Measurements from ENCODE around the gene USPL1.
A peak's percentile ranks its signal among the peaks of the same experiment; 100 is the strongest.
"Not testable (repeated sequence)": the region's sequence is repeated elsewhere in the genome, so short reads cannot be mapped to it uniquely, and the experiment has no call there.

USPL1 gene

DNA sequence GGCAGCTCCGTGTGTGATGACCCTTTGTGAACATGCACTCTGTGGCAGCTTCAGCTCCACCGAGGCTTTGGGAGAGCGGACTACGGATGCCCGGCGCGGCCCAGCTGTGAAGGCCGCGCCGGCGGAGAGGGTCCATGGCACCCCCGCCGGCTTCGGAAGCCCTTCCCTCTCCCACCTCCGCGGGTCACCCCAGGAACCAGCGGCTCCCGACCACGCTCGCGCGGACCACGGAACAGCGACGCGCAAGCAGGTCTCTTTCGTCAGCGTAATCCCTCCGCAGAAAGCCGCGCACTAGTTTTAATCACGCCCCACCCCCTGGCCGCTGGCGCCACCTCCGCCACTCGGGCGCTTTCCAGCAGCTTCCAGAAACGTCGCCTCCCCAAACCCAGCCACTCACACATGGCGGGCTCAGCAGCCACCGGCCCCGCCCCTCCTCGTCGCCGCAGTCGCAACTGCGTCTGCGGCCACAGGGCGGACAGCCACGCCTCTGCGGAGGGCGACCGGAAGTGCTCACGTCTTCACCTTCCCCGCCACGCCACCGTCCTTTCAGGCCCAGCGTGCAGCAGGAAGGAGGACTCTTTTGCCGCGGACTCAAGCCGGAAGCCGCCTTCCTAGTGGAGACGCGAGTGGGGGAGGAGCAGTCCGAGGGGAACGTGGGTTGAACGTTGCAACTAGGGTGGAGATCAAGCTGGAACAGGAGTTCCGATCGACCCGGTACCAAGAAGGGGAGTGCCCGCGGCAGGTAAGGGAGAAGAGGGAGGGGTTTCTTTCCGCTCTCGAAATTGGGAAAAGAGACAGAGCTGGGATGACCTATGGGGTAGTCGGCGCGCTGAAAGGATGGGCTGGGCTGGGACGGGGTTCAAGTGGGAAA is at the start of gene USPL1:
USPL1 (plus strand) TSS at position 606 of the 871 bp plus-strand sequence. CDS start 3,221 bp downstream, outside the sequence.
- DNase-seq (ENCODE audit: low spot score): peak; percentile 97

DNA sequence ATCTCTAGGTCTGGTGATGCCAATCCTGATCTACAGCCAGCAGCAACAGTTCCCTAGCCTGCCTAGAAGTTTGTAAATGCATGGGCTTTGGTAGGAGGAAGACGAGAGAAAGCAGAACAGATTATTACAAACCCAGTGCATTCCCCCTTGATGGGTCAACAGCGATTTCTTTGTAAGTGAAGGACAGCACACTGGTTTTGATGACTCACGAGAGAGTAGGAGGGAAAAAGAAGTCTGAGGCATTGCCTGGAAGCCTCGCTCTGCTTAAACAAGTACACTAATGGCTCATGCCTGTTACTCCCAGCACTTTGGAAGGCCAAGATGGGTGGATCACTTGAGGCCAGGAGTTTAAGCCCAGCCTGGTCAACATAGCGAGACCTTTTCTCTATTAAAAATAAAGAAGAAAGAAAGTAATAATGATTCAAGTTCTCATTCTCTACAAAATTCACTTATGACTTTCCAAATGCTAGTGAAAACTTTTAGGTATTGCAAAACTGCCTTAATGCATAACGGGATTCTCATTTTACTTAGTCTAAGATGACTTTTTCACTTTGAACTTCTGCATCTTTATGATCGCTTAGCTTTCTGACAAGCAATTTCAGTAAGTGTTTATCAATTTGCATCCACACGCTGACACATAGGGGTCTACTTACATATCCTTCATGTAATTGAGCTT is 47.7 kb upstream of the USPL1 start:
- DNase-seq (ENCODE audit: low spot score): peak; percentile 67

DNA sequence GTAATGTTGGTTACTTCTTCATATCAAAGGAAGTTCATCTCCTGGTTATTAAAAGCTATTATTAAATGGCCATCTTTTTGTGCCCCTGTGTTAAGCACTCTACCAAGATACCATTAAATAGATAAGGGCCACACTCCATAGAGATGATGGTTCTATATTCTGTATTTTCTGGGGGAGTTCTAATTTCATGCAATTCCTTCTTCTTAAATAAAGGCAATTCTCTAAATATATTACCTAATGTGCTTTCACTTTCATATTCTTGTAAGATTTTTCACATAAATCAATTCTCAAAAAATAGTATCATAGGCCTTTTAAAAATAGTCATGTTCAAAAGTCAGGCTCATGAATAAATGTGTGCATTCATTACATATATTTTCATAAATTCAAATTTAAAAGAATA is 47.0 kb upstream of the USPL1 start:
- no peak for DNase-seq (ENCODE audit: low spot score)

DNA sequence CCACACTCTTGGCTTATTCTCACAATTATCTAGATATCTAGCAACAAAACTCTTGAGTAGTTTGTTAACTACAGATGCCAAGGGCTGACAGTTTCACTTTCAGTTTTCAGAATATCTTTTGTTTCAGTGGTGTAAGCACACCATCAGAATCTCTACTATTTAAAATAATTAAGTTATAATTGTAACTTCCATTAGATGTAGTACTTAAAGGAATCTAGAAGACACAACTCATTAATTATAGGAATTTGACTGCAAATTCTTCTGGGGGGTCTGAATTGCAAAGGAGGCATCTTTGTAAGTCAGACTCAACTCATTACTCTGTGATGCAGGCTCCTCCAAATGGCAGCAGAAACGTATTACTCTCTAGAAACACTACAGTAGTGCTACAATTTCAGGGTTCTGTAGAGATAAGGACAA is 44.9 kb upstream of the USPL1 start:
- peak; percentile 87 for DNase-seq (ENCODE audit: low spot score)

DNA sequence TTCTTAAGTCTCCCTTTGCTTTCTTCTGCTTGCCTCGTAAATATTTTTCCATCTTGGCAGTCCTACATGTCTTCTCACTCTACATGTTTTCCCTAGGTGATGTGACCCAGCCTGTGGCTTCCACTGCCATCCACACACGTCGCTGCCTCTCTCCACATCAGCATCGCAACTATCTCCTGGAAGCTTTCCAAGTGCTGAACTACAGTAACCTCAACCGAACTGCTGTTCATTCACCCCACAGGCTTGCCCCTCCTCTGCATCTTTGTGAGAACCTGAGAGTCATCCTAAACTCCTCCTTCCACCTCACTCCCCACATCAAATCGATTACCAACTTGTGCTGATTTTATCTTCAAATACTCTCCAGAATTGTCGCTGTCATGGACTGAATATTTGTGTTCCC is 41.2 kb upstream of the USPL1 start:
- peak; percentile 11 for DNase-seq (ENCODE audit: low spot score)

DNA sequence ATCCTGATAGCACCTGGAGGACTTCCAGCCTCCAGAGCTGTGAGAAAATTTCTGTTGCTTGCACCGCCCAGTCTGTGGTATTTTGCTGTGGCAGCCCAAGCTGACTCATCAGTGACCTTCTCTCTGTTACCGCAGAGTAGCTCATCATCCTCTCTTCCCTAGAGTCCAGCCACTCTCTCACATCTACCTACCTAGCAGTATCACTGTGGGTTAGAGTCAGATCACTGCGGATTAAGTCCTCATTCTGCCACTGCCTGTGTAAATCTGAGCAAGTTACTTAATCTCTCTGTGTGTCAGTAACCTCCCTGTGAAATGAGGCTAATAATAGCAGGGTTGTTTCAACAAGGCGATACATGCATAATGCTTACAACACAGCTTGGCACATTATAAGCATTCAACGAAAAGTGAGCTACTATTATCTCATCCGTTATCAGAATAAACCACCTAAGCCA is 40.3 kb upstream of the USPL1 start:
- DNase-seq (ENCODE audit: low spot score): no peak

DNA sequence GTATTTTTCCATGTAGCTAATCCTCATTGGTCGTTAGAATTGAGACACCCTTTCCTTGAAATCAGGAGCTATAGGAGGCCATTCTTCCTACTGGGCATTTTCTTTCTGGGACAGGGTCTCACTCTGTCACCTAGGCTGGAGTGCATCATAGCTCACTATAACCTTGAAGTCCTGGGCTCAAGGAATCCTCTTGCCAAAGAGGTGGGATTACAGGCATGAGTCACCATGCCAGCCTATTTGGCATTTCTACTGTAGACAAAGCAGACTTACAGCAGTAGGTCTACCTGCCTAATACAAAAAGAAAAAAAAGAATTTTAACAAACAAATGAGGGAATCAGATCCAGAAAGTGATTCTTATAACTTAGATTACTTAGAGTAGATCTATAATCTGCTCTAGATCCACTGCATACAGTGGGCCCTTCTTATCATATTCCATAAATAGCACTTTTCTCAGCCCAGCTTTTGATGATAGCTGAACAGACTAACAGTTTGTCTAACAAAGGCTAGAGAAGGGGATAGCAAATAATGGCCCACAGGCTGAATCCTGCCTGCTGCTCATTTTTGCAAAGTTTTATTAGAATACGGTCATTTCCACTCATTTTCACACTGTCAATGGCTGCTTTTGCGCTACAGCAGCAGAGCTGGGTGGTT is 36.7 kb upstream of the USPL1 start:
- DNase-seq (ENCODE audit: low spot score): no peak

DNA sequence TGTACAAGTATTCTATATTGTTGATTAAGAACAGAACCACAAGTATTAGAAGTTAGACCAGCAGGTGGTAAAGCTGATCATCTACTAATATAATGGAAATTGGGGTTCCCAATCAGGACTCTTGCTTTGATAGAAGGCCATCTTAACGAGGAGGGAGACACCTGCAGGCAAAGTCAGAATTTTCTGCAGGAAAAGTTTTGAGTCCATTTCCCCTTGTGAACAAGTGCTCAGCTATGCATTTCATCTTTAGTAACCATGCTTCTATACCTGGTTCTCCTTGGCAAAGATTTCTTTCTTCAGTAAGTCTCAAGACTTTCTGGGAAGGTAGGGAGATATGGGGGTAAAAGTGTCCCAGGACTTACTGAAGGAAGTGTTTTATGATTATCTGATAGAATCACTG is 36.1 kb upstream of the USPL1 start:
- DNase-seq (ENCODE audit: low spot score): peak; percentile 13

DNA sequence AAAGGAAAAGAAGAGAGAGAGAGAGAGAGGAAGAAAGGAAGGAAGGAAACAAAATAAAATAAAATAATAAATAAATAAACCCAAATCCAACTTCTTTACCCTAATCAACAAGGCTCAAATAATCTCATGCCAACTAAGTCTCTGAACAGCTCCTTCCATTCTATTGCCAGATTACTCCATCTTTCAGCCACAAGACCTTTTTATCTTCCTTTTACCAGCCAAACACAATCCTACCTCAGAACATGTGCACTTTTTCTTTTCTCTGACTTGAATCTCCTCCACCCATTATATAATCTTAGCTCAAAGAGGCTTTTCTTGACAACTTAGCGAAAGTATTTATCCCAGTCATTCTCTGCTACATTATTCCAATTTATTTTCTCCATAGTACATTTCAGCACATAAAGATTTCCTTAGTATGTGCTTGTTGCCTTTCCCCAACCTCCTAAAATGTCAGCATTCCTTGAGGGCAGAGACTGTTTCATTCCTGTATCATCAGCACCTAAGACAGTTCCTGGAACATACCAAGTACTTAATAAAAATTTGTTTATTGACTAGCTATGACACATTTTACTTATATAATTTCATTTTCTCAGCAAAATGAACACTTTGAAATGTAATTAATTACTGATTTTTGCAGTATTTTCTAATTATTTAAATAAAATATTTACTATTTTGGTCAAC is 33.5 kb upstream of the USPL1 start:
- DNase-seq (ENCODE audit: low spot score): no peak

DNA sequence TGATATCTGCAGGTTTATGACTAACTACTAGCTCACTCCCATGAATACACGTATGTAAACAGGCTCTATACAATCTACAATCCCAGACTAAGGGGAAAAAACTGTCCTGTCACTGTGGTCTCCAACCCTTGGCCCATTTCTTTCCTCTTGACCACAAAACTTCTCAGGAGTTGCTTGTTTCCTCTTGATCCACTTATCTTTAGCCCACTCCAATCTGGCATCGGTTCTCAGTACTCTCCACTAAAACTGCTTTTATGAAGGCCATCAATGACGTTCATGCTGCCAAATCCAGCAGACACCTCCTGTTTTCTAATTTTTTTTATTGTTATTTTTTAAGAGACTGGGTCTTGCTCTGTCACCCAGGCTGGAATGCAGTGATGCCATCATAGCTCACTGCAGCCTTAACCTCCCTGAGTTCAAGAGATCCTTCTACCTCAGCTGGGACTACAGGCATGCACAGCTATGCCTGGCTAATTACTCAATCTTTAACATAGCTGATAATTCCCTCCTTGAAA is 31.9 kb upstream of the USPL1 start:
- DNase-seq (ENCODE audit: low spot score): no peak

DNA sequence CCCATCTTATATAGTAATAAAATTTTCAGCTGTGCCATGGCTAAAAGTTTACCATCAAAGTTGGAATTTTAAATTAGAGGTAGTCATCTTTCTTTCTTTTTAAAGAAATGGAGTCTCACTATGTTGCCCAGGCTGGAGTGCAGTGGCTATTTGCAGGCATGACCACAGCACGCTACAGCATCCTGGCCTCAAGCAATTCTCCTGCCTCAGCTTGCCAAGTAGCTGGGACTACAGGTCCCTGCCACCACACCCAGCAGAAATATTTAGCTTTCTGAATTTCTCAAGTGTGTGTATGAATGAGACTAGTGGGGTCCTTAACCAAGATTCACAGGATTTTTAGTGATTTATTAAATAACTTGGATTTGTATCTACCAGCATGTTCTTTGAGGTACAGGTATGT is 30.5 kb upstream of the USPL1 start:
- no peak for DNase-seq (ENCODE audit: low spot score)

DNA sequence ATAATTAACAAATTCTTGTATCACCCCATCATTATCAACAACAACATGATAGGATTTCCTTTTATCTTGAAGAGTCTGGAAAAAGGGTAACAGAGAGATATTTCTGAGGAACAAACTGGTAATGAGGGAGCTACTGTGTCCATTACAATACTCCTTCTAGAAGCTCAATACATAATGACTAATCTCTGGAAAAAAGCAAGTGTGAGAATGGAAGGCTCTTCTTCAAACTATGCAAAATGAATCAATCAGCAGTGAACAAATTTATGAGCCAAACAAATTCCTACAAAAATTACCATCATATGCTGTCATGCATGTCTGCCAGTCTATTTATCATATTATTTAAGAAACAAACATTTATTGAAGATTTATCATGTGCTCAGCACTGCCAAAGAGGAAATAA is 30.0 kb upstream of the USPL1 start:
- DNase-seq (ENCODE audit: low spot score): no peak

DNA sequence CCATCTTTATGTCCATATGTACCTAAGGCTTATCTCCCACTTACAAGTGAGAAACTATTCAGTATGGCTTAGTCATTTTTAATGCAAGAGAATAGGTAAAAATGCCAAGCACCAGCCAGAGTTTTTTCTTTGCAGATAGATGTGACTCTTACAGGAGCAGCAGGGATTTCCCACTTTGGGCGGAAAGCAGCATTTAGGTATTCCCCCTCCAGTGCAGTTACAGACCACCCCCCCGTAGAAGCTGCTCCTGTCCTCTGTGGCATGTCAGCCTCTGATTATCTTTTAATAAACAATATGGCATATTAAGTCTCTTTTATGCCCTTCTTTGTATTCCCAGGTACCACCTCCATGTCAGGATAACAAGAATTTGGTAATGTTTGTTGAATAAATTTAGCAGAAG is 24.7 kb upstream of the USPL1 start:
- DNase-seq (ENCODE audit: low spot score): no peak

DNA sequence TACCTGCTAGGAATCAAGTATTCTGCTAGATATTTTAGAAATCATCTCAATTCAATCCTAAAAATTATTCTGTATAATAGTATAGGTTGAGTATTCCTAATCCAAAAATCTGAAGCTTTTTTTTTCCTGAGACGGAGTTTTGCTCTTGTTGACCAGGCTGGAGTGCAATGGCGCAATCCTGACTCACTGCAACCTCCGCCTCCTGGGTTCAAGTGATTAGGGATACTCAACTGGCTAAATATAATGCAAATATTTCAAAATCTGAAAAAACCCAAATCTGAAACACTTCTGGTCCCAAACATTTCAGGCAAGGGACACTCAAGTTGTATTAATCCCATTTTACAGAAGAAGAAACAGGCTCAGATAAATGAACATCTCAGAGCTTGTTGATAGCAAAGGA is 17.2 kb upstream of the USPL1 start:
- DNase-seq (ENCODE audit: low spot score): no peak

DNA sequence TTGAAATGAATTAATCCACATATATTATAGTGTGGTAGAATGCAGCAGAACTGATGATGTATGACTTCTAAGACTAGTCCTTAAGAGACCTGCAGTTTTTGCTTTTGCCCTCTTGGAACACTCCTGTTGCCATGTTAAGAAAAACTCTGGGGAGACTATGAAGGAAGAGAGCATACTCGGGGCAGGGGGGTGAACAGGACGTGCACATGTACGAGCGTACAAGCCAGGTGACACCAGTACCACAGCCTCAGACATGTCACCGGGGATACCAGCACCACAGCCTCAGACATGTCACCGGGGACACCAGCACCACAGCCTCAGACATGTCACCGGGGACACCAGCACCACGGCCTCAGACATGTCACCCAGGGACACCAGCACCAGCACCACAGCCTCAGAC is 15.9 kb upstream of the USPL1 start:
- no peak for DNase-seq (ENCODE audit: low spot score)

DNA sequence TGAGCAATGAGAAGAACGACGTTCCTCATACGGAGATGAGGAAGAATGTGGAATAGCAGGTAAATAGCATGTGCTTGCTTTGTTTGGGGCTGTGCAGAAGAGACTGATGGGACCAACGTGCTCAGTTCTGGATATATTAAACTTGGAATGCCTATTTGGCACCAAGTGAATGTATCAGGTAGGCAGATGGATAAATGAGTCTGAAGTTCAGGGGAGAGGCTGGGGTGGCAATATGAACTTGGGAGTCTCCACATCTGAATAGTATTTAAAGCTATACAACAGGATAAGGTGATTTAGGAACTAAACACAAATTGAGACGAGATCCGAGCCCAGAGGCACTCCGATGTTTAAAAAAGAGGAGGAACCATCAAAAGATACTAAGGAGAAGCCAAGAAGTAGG is 12.7 kb upstream of the USPL1 start:
- no peak for DNase-seq (ENCODE audit: low spot score)

DNA sequence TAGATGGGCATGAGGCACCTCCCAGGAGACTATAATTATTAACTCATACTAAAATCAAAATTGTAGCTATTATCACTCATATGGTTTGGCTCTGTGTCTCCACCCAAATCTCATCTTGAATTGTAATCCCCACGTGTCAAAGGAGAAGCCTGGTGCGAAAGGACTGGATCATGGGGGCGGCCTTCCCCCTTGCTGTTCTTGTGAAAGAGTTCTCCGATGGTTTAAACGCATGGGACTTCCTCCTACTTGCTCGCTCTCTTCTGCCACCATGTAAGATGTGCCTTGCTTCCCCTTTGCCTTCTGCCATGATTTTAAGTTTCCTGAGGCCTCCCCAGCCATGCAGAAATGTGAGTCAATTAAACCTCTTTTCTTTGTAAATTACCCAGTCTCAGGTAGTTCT is 10.5 kb upstream of the USPL1 start:
- not testable (repeated sequence) for DNase-seq (ENCODE audit: low spot score)

DNA sequence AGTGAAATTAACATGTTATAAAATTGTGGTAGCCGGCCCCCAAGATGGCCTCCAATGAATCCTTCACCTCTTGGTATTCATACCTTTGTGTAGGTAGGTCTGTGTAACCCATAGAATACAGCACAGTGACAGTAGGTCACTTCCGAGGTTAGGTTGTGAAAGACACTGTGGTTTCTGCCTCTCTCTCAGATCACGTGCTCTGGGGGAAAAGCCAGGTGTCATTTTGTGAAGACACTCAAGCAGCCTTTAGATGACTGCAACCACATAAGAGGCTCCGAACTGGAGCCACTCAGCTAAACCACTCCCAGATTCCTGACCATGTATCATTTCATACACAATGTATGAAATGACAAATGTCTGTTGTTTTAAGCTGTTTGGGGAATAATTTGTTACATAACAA is 9.8 kb upstream of the USPL1 start:
- no peak for DNase-seq (ENCODE audit: low spot score)

DNA sequence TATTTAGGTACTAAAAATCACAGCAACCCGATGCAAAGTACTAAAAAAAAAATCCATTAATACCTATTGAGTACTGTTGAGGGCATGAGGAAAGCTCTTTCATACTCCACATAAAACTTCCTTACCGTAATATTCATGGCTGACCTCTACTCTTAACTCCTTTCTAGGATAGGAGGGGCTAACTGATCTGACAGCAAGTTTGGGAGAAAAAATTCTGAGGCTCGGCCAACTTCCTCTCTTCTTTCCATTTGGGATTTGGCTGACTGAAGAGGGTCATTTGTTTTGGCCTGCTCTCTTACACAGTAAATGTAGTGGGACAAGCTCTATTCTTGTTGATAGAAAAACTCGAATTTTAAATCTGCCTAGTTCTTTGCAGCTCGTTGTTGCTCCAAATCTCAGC is 9.4 kb upstream of the USPL1 start:
- no peak for DNase-seq (ENCODE audit: low spot score)

DNA sequence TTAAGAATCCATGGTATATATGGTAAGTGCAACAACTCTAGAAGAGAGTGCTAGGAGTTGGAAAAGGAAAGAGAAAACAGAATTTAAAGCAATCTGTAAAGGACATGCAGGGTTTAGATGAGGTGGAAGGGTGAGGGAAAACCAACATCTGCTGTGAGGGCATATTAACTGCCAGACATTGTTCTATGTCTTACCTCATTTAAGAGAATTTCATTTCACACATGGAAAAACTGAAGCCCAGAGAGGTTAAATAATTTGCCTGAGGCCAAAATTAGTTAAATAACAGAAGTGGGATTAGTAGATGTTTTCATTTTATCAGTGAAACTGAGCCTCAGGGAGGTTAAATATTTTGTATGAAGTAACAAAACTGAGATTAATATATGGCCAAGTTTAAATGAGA is 7.4 kb upstream of the USPL1 start:
- no peak for DNase-seq (ENCODE audit: low spot score)

DNA sequence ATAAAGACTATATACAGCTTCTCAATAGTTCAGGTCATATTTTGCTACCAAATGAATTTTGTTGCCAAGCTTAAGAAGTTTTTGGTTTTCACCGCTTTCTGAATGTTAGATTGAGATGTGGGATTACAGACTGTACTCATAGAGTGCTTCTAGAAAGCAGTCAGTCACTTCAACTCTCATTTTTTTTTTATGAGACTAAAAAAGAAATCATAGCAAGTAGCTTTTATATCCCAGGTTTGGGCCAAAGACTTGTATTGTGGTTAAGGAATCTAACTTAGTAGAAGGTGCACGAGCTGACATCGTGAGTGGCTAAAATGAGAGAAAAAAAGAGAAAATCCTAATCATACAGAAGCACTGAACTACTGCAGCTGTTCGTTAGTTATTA is 2.2 kb upstream of the USPL1 start:
- DNase-seq (ENCODE audit: low spot score): no peak

DNA sequence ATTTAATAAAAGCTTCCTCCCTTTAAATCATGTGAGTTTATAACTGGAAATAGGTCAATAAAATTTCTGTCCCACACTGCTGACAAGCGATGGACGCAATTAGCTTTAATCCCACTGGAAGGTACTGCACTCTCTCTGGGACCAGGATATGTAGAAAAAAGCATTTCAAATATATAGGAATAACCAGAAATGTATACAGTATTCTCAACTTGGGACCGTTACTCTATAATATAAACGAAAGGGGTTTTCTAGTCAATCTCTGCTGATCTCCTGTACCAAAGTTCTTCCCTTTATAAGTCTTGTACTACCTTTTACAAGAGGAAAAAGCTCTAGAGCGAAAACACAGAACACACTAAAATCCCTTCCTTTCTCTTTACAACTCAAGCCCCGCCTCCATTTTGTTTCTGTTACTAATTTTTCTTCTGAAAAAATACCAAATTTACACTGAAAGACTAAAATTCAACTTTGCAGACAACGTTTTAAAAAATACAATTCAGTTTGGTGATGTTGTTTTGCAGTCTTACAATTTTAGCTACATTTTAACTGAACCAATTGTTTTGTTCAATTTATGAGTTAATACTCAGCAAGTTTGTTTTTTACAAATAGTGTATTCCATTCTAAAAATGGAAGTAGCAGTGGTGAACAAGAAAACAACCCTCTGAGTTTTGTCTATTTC is 1.7 kb upstream of the USPL1 start:
- peak; percentile 71 for DNase-seq (ENCODE audit: low spot score)

All from pons (tissue), 1 donor.